CD4-positive, alpha-beta T cell treated with Interleukin-21 for 1 hour (primary cell): ENCODE results near the gene MIF4GD.
"Not testable (repeated sequence)": the region's sequence is repeated elsewhere in the genome, so short reads cannot be mapped to it uniquely, and the experiment has no call there.

Experiments used
- DNase-seq: peaks from one replicate; pipeline ENCODE4 v3.0.0-alpha.2; 2020

MIF4GD gene

GRCh38 chr17:75270966-75271232, at the start of gene MIF4GD:
Gene MIF4GD, minus strand, starts transcription at chr17:75271231. Its CDS starts 1,036 bp downstream, at chr17:75270195.
- no peak for DNase-seq

GRCh38 chr17:75319904-75320691, 49.1 kb upstream of the MIF4GD start:
- no peak for DNase-seq

GRCh38 chr17:75318615-75319222, 47.7 kb upstream of the MIF4GD start:
- DNase-seq: no peak

- DNase-seq: no peak
These were observed 47.2 kb upstream of the MIF4GD start for GRCh38 chr17:75318211-75318610.

GRCh38 chr17:75317671-75318070, 46.6 kb upstream of the MIF4GD start:
- DNase-seq: no peak

- no peak for DNase-seq
These were observed 45.2 kb upstream of the MIF4GD start for GRCh38 chr17:75316253-75316652.

- DNase-seq: no peak
These were observed 44.7 kb upstream of the MIF4GD start for GRCh38 chr17:75315541-75316243.

GRCh38 chr17:75313941-75314551, 43.0 kb upstream of the MIF4GD start:
- DNase-seq: no peak

- DNase-seq: no peak
These were observed 38.0 kb upstream of the MIF4GD start for GRCh38 chr17:75308732-75309629.

- no peak for DNase-seq
These were observed 37.1 kb upstream of the MIF4GD start for GRCh38 chr17:75307957-75308731.

- no peak for DNase-seq
These were observed 30.6 kb upstream of the MIF4GD start for GRCh38 chr17:75301502-75302206.

- no peak for DNase-seq
These were observed 30.0 kb upstream of the MIF4GD start for GRCh38 chr17:75301049-75301448.

GRCh38 chr17:75300280-75300679, 29.2 kb upstream of the MIF4GD start:
- DNase-seq: no peak

- DNase-seq: peak; percentile 37
These were observed 24.4 kb upstream of the MIF4GD start for GRCh38 chr17:75295201-75296158.

GRCh38 chr17:75292810-75293448, 21.9 kb upstream of the MIF4GD start:
- not testable (repeated sequence) for DNase-seq

GRCh38 chr17:75289832-75290337, 18.9 kb upstream of the MIF4GD start:
- peak; percentile 60 for DNase-seq

GRCh38 chr17:75289115-75289831, 18.2 kb upstream of the MIF4GD start, which contains the start of gene SLC25A19:
Gene SLC25A19, minus strand, starts transcription at chr17:75289433. Its CDS starts 2,669 bp downstream, at chr17:75286764.
- DNase-seq: peak; percentile 98

GRCh38 chr17:75288770-75289114, 17.7 kb upstream of the MIF4GD start:
- DNase-seq: no peak
